NB4 (cell line): ENCODE results near the gene SFXN2.
A peak's percentile ranks its signal among the peaks of the same experiment; 100 is the strongest.

Experiments
- DNase-seq: peaks from one replicate; pipeline ENCODE4 v3.0.0; 2010; ENCODE audit warnings: low read depth
- H3K4me3 ChIP-seq: one replicate; pipeline ENCODE4 v1.5.1; 2011; ENCODE audit warnings: mild to moderate bottlenecking, low read depth, low read length, moderate library complexity
- MYC ChIP-seq: IDR thresholded peaks from 2 replicates; pipeline ENCODE4 v1.6.1; 2011; ENCODE audit warnings: low read depth, low read length
- POLR2A ChIP-seq: IDR thresholded peaks from 2 replicates; pipeline ENCODE4 v1.6.1; 2011; ENCODE audit warnings: mild to moderate bottlenecking; ENCODE audit not compliant: insufficient read length; ENCODE audit errors: extremely low read depth
- TF ChIP-seq, protein P1 (sequence below): IDR thresholded peaks from 2 replicates; pipeline ENCODE4 v1.6.1; 2011; ENCODE audit warnings: low read depth, low read length
- TF ChIP-seq, protein P2 (sequence below): IDR thresholded peaks from one replicate; pipeline ENCODE4 v1.5.1; 2012; ENCODE audit warnings: low read depth, low read length

SFXN2 gene

DNA sequence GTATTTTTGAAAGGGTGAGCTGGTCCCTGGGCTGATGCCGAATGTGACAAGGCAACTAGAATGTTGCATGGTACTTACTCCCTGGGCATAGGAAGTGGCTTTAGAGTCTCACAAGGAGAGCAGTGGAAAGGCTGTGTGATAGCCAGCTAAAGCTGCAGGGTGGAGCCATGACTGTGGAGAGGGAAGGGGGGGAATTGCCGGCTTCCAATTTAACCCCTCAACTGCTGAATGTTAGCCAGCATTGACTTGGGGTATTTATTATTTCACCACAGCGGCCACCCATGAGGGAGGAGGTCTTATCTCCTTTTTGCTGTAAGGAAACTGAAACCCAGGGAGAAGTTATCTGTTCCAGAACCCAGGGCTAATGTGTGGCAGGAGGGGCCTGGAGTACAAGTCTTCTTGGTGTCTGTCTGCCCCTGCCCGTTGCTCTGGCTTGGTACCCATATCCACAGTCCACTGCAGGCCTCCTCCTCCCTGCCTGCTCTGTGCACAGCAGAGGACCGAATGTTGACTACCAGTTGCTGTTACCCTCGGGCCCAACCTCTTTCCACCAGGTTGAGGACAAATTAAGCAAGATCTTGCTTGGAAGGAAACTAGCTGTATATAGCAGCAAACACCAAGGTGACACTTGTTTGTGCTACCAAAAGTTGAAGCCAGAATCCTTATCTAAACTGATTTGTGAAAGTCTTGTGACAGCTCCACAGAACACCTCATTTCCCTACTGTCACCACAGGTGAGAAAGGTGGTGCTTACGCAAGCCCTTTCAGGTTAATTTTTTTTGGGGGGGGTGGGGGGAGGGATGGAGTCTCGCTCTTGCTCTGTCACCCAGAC is 66.9 kb downstream of the SFXN2 start:
- DNase-seq = no peak
- no peak overlapping the region for H3K4me3 ChIP-seq
- no peak for TF ChIP-seq POLR2A
- TF ChIP-seq, protein P1, sequence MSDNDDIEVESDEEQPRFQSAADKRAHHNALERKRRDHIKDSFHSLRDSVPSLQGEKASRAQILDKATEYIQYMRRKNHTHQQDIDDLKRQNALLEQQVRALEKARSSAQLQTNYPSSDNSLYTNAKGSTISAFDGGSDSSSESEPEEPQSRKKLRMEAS = no peak
- TF ChIP-seq, protein P2, sequence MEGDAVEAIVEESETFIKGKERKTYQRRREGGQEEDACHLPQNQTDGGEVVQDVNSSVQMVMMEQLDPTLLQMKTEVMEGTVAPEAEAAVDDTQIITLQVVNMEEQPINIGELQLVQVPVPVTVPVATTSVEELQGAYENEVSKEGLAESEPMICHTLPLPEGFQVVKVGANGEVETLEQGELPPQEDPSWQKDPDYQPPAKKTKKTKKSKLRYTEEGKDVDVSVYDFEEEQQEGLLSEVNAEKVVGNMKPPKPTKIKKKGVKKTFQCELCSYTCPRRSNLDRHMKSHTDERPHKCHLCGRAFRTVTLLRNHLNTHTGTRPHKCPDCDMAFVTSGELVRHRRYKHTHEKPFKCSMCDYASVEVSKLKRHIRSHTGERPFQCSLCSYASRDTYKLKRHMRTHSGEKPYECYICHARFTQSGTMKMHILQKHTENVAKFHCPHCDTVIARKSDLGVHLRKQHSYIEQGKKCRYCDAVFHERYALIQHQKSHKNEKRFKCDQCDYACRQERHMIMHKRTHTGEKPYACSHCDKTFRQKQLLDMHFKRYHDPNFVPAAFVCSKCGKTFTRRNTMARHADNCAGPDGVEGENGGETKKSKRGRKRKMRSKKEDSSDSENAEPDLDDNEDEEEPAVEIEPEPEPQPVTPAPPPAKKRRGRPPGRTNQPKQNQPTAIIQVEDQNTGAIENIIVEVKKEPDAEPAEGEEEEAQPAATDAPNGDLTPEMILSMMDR = no peak
- TF ChIP-seq MYC = no peak

DNA sequence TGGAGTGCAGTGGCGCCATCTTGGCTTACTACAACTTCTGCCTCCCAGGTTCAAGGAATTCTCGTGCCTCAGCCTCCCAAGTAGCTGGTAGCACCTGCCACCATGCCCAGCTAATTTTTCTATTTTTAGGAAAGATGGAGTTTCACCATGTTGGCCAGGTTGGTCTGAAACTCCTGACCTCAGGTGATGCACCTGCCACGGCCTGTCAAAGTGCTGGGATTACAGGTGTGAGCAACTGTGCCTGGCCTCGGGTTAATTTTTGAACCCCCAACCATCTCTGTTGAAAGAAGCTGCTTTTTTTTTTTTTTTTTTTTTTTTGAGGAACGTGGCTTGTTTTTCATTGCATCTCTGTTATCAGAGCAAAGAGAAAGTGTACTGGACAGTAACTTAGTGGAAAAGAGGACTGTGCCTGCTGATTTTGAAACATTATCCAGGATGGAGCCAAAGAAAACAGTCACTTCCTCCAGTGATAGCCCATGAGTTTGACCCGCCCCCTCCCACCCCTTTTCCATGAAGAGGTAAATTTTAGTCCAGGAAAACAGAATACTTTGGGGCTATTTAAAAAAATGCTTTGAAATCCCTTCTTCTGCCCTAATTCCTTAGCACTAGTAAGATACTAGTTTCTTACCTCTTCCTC is 67.6 kb downstream of the SFXN2 start:
- no peak overlapping the region for H3K4me3 ChIP-seq
- TF ChIP-seq, protein P1 = no peak
- TF ChIP-seq, protein P2 = no peak
- TF ChIP-seq POLR2A = no peak
- no peak for TF ChIP-seq MYC
- DNase-seq = no peak

DNA sequence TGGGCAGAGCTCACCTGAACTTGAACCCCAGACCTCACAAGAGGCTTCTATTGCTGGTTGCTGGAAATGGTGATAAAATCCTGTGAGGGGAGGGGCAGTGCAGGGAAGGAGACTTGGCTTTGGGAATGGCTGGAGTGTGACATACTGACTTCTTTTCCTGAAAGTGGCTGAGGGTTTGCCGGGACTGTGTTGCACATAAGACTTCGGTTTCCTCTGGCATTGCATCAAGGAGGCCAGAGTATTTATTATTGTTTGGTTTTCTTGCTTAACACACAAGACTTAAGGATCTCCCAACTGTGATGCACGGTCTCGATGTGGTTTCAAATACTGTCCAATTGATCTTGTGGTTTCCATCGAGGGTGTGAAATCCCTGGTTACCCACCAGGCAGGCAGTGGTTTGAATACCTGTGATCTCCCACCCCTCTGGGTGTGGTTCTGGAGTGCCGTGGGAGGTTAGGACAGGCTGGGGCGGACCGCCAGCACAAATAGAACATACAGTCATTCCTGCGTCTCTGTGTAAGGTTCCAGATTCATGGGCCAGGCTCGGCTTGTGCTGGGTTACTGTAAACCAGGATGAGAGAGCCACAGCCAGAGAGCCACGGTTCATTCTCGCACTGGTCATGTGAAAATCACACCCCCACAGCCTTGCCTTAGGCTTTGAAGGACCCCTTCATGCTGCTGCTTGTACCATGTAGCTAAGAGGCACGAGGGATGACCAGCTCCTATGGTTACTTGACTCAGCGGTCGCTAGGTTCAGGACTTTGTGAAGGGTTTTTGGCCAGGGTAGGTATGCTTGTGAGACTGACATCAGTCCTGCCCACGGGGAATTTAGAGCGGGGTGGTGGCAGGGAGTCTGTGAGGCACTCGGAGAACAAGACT is 68.5 kb downstream of the SFXN2 start:
- TF ChIP-seq, protein P1 = no peak
- TF ChIP-seq POLR2A (no peak), MYC (no peak)
- TF ChIP-seq, protein P2 = no peak
- H3K4me3 ChIP-seq = no peak overlapping the region
- peak; percentile 27 for DNase-seq

DNA sequence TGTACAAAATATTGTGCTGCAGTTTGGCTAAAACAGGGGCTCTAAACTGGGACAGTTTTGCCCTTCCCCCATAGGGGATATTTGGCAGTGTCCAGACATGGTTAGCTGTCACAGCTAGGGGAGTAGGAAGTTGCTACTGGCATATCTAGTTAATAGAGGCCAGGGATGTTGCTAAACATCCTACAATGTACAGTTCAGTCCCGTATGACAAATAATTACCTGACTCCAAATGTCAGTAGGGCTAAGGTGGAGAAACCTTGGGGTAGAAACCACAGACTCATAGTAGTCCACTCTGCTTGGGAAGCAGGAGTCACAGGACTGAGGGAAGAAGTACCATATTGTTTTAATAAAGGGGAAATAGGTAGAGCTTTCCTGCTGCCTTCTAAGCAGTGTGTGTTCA is 69.1 kb downstream of the SFXN2 start:
- TF ChIP-seq MYC (no peak), POLR2A (no peak)
- TF ChIP-seq, protein P2 = no peak
- TF ChIP-seq, protein P1 = no peak
- H3K4me3 ChIP-seq = no peak overlapping the region
- DNase-seq = peak; percentile 46

DNA sequence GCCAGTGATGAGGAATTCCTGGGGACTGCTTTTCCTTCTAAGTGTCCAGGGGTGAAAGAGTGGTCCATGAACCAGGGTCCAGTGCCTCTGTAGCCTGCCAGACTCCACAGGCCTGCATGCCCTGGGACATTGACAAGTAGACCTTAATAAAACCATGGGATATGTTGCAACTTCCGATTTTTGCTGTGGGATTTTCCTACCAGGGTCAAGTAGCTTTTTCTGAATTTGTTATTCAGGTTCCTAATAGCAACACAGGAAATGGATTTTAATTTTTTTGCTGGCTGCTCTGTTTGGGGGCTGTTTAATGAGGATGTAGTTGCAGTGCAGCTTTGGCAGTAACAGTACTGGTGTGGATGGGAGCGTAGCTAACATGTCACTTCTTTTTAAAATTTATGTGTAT is 71.4 kb downstream of the SFXN2 start:
- peak; percentile 91 for DNase-seq
- TF ChIP-seq, protein P1 = peak; percentile 21; the same call in 1 of the 2 replicates
- no peak for TF ChIP-seq MYC
- H3K4me3 ChIP-seq = no peak overlapping the region
